Peyer's patch (tissue), 4 donors: ENCODE results near the gene HOXB5.

Experiments used
- CTCF ChIP-seq, 6 experiments: fragments of 450-650 bp in 4 of 6; fragments of 200-600 bp in 2 of 6; sonication (generic) in 1 of 6; IDR thresholded peaks; one replicate each; pipeline ENCODE4 v1.5.1; 2017 to 2019; ENCODE audit warnings: antibody characterized with exemption in 6 of 6, mild to moderate bottlenecking in 3 of 6, moderate library complexity in 1 of 6
- POLR2A ChIP-seq, 2 donors: fragments of 450-650 bp; IDR thresholded peaks; one replicate each; pipeline ENCODE4 v1.5.1; 2017; ENCODE audit warnings: antibody characterized with exemption in 2 of 2, mild to moderate bottlenecking in 2 of 2, moderate library complexity in 2 of 2

GRCh38 chr17:48597778-48598631 lies 4.4 kb upstream of the HOXB5 start:
- peak; percentile 17 to 36 for TF ChIP-seq POLR2A (IDR thresholded peaks at IDR 0.05)
- no peak for TF ChIP-seq CTCF (IDR thresholded peaks at IDR 0.05)
